CD4-positive, alpha-beta T cell treated with Interleukin-17A for 4 hours (primary cell): Measurements from ENCODE around the gene VAMP5.
"Not testable (repeated sequence)": the region's sequence is repeated elsewhere in the genome, so short reads cannot be mapped to it uniquely, and the experiment has no call there.

ENCODE experiments used
- DNase-seq: peaks from one replicate; pipeline ENCODE4 v3.0.0-alpha.2; 2020; ENCODE audit warnings: mixed read lengths

The VAMP5 gene

GRCh38 chr2:85584857-85585780, 888 bp downstream of the VAMP5 start:
- peak; percentile 36 for DNase-seq

- no peak for DNase-seq
These were observed 1.5 kb downstream of the VAMP5 start for GRCh38 chr2:85585781-85586105.

GRCh38 chr2:85588236-85588635, 4.0 kb downstream of the VAMP5 start:
- no peak for DNase-seq

DNA sequence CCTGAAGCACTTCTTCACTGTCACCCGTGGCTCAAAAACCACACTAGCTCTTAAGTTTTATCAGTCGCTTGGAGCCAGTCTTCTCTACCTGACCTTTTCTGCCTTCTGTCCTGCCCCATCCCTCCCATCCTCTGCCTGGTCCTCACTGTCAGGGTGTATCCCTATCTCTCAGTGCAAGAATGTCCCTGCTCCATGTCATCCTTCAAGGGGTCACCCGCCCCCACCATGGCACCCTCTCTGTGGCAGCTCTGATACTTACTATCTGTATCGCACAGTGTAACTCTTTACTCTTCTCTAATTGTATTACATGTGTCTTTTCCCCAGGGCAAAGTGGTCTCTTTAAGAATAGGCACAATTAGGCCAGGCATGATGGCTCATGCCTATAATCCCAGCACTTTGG, 4.4 kb downstream of the VAMP5 start:
- DNase-seq: no peak

DNA sequence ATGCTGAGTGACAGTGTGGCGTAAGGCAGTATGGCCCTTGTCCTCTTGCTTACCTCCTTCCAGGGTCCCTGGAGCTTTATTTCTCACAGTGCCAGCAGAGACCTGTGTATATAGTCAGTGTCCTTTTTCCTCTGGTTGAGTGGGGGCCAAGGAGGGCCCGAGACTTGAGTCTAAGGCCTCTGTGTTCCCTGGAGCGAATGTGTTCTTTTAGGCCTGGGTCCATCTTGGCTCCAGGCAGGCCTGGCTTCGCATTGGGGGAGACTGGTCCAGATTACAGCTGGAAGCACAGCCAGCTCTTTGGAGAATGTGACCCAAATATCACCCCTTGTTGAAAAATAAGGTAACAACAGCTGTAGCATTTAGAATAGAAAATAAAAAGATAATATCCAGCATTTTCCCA, 5.0 kb downstream of the VAMP5 start:
- DNase-seq: no peak

DNA sequence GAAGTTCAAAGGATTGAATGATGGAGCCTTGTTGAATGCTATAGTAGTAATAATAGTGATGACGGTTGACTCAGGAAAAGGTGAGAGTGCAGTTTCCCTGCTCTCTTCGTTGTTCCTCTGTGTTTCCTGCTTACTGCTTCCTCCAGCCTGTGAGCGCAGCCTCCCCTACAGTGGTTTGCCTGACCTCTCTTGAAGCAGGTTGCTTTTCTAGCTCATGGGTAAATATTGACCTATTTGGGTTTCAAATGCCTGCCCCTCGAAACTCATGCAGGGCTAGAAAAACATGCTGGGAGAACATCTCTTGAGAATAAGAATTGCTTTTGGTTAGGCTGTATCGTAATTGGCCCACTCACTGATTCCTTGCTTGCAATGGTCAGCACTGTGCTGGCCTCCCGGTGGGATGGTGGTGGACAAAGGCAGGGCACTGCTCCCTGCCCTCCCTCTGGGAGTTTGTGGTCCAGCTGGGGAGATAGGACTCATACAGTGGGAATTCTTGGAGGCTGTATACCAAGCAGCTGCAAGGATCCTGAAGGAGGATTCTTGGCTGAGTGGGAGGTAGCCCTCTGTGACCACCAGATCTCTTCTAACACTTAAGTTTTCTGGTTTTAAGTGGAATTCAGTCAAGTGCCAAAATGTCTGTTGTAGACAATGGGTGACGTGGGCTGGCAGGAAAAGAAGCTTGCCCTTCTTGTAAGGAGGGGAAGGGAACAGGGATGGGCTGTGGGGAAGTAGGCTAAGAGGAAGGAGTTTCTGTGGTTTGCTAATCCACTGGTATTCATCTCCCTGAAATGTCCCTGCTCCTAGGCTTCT, 6.0 kb downstream of the VAMP5 start:
- no peak for DNase-seq

- DNase-seq: no peak
These were observed 6.7 kb downstream of the VAMP5 start for GRCh38 chr2:85590950-85591349.

DNA sequence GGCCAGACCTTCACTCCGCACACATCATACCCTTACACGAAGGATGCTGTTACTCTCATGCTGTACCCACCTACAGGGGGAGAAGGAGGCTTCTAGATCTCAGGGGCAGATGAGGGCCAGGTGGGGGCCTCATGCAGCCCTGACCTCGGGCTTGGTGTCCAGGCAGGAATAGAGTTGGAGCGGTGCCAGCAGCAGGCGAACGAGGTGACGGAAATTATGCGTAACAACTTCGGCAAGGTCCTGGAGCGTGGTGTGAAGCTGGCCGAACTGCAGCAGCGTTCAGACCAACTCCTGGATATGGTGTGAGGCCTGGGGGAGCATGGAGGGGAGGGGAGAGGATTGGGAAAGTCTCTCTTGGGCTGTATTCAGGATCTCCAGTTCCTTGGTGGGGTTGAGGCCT, 7.3 kb downstream of the VAMP5 start:
- DNase-seq: no peak

DNA sequence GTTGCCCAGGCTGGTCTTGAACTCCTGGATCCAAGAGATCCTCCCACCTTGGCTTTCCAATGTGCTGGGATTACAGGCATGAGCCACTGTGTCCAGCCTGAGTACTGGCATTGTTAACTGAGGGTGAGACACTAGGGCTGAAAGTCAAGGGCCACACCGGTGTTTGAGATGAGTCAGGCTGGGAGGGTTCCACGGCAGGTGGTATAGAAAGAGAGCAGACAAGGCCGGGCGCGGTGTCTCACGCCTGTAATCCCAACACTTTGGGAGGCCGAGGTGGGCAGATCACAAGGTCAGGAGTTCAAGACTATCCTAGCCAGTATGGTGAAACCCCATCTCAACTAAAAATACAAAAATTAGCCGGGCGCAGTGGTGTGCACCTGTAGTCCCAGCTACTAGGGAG, 8.1 kb downstream of the VAMP5 start:
- not testable (repeated sequence) for DNase-seq

DNA sequence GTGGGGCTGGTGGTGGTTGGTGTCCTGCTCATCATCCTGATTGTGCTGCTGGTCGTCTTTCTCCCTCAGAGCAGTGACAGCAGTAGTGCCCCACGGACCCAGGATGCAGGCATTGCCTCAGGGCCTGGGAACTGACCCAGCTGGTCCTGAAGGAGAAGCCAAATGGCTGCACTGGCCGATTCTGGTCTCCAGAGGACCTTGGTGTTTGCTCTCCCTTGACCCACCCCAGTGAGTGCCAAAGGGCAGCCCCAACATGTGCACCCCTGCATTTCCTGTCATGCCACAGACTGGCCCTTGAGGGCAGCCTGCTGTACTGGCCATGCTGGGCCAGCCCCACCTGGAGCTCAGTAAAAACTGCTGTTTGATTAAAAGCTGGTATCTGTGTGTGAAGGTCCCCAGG, 8.8 kb downstream of the VAMP5 start:
- no peak for DNase-seq

GRCh38 chr2:85594715-85595300, 10.6 kb downstream of the VAMP5 start:
- no peak for DNase-seq

DNA sequence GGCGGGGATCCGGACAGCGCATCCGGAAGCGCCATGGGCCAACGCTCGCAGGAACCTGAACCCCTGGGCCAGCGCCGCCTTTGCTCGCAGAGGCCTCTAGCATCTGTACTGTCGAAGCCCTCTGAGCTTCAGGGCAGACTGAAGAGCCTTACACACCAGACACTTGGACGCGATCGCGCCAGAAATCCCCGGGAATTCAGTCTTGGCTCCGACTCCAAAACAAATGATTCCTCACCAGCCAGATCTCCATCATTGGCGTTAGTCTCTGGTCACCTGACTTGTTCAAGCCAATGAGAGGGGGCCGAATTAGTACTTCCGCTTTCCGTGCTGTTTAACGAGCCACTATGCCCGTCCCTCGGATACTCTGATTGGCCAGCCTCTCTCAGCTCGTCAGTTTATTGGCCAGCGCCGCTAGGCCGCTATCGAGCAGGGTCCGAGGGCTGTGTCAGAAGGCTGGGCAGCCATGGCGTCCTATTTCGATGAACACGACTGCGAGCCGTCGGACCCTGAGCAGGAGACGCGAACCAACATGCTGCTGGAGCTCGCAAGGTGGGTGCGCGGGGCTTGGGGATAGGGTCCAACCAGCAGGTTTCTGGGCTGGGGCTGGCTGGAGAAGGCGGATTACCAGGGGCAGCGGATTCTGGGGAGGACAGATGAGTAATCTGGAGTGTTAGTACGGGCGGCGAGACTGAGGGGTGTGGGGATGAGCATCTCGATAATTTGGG, 11.2 kb downstream of the VAMP5 start, which contains the start of gene RNF181:
TSS of gene RNF181 (plus strand) at position 445 of the 725 bp plus-strand sequence. CDS start at position 464, 19 bp downstream.
- DNase-seq: peak; percentile 89

- DNase-seq: no peak
These were observed 11.7 kb downstream of the VAMP5 start for GRCh38 chr2:85596026-85596333.

GRCh38 chr2:85596486-85597143, 12.4 kb downstream of the VAMP5 start:
- DNase-seq: no peak

GRCh38 chr2:85597241-85597640, 13.0 kb downstream of the VAMP5 start:
- DNase-seq: no peak

DNA sequence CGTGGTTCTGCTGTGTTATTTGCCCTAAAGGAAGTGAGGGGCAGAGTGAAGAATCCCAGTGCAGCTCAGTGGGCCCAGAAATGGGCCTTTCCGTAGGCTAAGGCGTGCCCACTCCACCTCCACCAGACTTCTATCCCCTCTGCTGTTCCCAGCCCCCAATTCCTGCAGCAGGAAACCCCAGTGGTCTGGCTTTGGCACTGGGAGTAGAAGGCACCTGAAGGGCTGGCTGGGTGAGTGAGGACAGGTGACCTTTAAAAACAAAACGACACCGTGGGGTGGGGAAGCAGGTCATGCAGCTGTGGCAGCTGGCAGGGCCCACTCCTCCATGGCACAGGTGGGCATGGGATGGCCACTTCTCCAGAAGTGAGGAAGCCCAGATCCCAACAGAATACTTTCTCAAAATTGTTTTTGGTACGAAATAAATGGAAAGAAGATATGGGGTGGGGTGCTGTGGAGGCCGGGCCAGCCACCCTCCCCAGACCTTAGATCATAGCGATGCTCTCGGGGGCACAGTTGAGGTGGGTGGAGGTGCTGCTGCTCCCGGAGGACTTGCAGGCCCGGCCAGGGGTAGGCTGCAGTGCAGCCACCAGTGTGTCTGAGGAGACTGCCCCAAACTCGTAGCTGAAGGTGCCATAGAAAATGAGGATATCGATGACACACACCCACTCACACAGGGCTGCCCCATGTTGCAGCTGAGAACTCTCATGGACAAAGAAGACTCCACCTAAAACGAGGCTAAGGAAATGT, 14.5 kb downstream of the VAMP5 start:
- DNase-seq: no peak

GRCh38 chr2:85599468-85600234, 15.4 kb downstream of the VAMP5 start:
- no peak for DNase-seq

GRCh38 chr2:85600235-85600575, 16.0 kb downstream of the VAMP5 start:
- DNase-seq: no peak

GRCh38 chr2:85600951-85601770, 16.9 kb downstream of the VAMP5 start:
- no peak for DNase-seq
